PFSK-1 (cell line): Measurements from ENCODE around the gene CCDC17.

Experiments used
- POLR2AphosphoS5 ChIP-seq: IDR thresholded peaks from 2 replicates; pipeline ENCODE4 v1.6.1; 2012; ENCODE audit warnings: low read depth, mild to moderate bottlenecking, control low read depth, low read length, moderate library complexity
- REST ChIP-seq, 2 experiments: IDR thresholded peaks; 2 replicates each; pipeline versions ENCODE4 v1.6.1 to v1.8.0; 2011 to 2012; ENCODE audit warnings: low read depth in 2 of 2, low read length in 2 of 2, control low read depth in 1 of 2, inconsistent platforms in 1 of 2, mild to moderate bottlenecking in 1 of 2, moderate library complexity in 1 of 2; ENCODE audit not compliant: insufficient read depth in 1 of 2
- SIN3A ChIP-seq: IDR thresholded peaks from 2 replicates; pipeline ENCODE4 v1.6.1; 2012; ENCODE audit warnings: mild to moderate bottlenecking, low read length, moderate library complexity, borderline replicate concordance; ENCODE audit not compliant: insufficient read depth
- TAF1 ChIP-seq: IDR thresholded peaks from 2 replicates; pipeline ENCODE4 v1.6.1; 2012; ENCODE audit warnings: low read length, control low read depth, borderline replicate concordance; ENCODE audit not compliant: insufficient read depth

- TF ChIP-seq SIN3A (no peak), POLR2AphosphoS5 (no peak), TAF1 (no peak), REST (IDR thresholded peaks at IDR 0.05; ENCODE audit: insufficient read depth in 1 of 2, low read depth in 2 of 2, low read length in 2 of 2) (no peak)
Observed at GRCh38 chr1:45643321-45643720, 19.5 kb upstream of the CCDC17 start.
